ENCODE results near the gene MRPS25. TPM values are rescaled to one million over a fixed set of nuclear protein-coding genes. Genes with fewer than 3 reads are reported as not detected.

MRPS25 gene
- total RNA-seq, 2 experiments from 2014 or later = 59.3 to 61.1 TPM

DNA sequence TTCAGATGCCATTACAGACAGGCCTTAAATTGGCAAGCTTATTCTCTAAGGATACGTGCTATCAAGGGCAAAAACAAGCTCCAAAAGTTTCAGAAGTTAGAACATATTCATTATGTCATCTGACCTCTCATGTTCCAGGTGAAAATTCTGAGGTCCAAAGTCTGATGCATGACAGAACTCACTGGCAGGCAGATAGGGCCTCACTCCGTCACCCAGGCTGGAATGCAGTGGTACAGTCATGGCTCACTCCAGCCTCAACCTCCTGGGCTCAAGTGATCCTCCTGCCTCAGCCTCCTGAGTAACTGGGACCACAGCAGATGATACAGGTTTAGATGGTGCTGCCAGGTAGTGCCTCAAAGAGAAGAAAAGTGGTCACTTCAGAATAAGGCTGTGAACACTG, 15.5 kb downstream of the MRPS25 start:
- POLR2A ChIA-PET = no interaction called here
- Mint-ChIP-seq H3K27me3 (no peaks in the 10 kb centered on the region), H3K4me3 (no peak overlapping the region), H3K27ac (no peak overlapping the region), H3K9me3 (no peaks in the 10 kb centered on the region), H3K36me3 (peaks cover 23% of the 10 kb centered on the region), H3K4me1 (peaks cover 12% of the 10 kb centered on the region)
- DNase-seq (no peak), ATAC-seq (ENCODE audit: low read depth) (no peak)

DNA sequence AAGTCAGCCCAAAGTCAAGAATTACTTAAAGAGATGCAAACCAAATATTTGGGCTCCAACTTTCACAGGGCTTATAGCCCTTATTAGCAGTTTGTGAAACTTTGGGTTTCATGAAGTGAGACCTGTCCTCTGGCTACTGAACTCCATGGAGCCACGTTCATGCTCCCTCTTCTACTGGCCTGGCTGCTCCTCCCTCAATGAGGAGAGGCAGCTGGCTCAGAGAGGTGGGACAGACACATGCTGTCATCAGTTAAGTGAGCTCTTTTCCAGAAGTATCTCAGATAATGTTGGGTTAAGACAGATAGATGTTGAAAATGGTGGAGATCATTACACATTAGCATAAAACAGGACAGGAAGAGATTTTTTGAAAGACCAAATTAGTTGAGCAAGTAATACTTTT, 19.4 kb downstream of the MRPS25 start:
- POLR2A ChIA-PET = no interaction called here
- H3K36me3 Mint-ChIP-seq = peaks cover 23% of the 10 kb centered on the region
- peaks cover 19% of the 10 kb centered on the region for H3K4me1 Mint-ChIP-seq
- no peak overlapping the region for H3K4me3 Mint-ChIP-seq
- no peak for ATAC-seq (ENCODE audit: low read depth)
- no peaks in the 10 kb centered on the region for H3K27me3 Mint-ChIP-seq
- H3K27ac Mint-ChIP-seq = no peak overlapping the region
- no peaks in the 10 kb centered on the region for H3K9me3 Mint-ChIP-seq
- no peak for DNase-seq

DNA sequence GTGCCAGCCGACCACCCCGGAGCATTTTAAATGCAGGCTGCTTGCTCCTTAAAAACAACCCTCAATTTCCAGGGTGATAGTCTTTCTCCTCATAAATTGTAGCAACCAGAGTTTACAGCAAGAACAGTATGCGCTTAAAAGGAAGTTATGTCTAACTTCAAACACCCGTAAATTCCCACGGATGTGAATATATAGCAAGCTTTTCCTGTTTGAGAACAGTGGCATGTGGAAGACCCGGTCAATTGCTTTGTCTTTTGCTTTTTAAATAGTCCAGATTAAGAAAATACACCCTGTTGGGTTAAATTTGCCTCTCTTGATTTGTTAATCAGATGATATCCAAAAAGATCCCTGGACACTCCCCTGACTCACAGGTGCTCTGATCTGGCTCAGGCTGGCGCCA, 20.8 kb downstream of the MRPS25 start:
- DNase-seq (no peak), ATAC-seq (ENCODE audit: low read depth) (no peak)
- Mint-ChIP-seq H3K27me3 (no peaks in the 10 kb centered on the region), H3K9me3 (no peaks in the 10 kb centered on the region), H3K4me1 (peaks cover 19% of the 10 kb centered on the region), H3K4me3 (no peak overlapping the region), H3K27ac (peak overlapping the region; percentile 66), H3K36me3 (peaks cover 24% of the 10 kb centered on the region)
- POLR2A ChIA-PET = no interaction called here

DNA sequence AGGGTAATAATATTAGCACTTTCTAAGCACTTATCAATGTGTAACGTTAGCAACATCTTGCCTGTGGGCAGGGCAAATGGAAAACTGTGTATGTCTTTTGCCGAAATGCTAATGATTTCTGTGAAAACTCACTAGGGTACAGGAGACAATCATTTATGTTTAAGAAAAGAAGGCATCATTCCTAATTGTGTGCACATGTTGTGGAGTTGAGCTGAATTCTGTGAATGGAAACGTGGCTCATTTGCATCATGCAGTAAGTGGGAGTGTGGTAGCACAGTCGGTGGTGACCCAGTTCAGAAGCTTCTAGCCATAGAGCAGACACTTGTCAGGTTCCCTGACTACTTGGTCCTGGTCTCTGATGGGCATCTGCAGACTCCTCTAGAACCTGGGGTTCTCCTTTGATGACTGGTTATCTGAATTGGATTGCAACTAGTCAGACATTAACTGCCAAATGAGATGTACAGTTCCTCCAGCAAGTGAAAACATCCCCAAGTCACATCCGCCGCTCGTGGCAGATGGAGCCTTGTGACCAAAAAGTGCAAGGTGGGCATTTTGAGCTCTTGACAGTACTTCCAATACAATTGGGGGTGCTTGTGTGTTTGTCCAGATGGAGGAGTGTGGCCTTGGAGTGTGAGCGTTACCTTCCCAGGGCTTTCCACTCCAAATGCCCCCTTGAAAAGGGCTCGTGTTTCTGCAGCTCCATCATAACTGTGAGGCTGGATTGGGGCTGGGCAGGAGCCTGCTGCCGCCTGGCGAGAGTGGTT, 21.5 kb downstream of the MRPS25 start:
- H3K4me1 Mint-ChIP-seq = peaks cover 19% of the 10 kb centered on the region
- POLR2A ChIA-PET = no interaction called here
- DNase-seq (no peak), ATAC-seq (ENCODE audit: low read depth) (no peak)
- H3K27me3 Mint-ChIP-seq = no peaks in the 10 kb centered on the region
- no peak overlapping the region for H3K4me3 Mint-ChIP-seq
- no peak overlapping the region for H3K27ac Mint-ChIP-seq
- H3K9me3 Mint-ChIP-seq = no peaks in the 10 kb centered on the region
- H3K36me3 Mint-ChIP-seq = peaks cover 25% of the 10 kb centered on the region

DNA sequence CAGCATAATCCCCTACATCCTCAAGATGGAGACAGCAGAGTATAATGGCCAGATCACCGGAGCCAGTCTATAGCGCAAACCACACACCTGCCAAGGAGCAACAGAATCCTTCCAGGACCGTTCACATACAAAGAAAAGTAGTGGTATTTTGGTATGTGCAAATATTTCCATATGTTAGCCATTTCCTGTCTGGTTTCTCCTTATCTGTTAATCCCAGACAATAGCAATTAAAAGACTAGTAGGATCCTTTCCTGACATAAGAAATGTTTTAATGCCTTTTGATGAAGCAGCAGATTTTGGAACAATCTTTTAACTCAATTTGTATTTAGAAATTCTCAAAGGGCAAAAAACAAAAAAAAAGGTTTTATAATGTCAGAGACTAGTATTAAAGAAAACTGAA, 22.2 kb downstream of the MRPS25 start:
- Mint-ChIP-seq H3K27ac (no peak overlapping the region), H3K9me3 (no peaks in the 10 kb centered on the region), H3K27me3 (no peaks in the 10 kb centered on the region), H3K36me3 (peaks cover 29% of the 10 kb centered on the region), H3K4me3 (no peak overlapping the region), H3K4me1 (peaks cover 19% of the 10 kb centered on the region)
- POLR2A ChIA-PET = no interaction called here
- DNase-seq = no peak
- no peak for ATAC-seq (ENCODE audit: low read depth)

DNA sequence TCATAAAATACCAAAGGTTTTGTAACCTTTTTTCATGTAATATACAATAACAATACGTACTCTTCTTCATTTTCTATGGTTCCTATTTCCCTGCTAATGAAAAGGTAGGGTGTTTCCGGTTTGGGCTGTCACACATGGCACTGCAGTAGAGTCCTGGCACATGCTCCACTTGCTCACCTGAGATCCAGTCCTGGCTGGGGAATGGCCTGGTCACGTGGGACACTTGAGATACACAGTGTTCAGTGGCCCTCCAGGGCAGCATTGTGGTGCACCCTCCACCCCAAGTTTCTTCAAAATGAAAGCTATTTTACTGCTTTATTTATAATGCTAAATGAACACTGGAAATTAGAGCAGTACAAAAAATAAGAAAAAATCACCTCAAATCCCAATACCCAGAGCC, 23.2 kb downstream of the MRPS25 start:
- H3K4me1 Mint-ChIP-seq = peaks cover 19% of the 10 kb centered on the region
- ATAC-seq (ENCODE audit: low read depth) (no peak), DNase-seq (no peak)
- H3K4me3 Mint-ChIP-seq = no peak overlapping the region
- H3K27me3 Mint-ChIP-seq = no peaks in the 10 kb centered on the region
- H3K27ac Mint-ChIP-seq = peak overlapping the region; percentile 34
- peaks cover 28% of the 10 kb centered on the region for H3K36me3 Mint-ChIP-seq
- no peaks in the 10 kb centered on the region for H3K9me3 Mint-ChIP-seq
- POLR2A ChIA-PET = no interaction called here

DNA sequence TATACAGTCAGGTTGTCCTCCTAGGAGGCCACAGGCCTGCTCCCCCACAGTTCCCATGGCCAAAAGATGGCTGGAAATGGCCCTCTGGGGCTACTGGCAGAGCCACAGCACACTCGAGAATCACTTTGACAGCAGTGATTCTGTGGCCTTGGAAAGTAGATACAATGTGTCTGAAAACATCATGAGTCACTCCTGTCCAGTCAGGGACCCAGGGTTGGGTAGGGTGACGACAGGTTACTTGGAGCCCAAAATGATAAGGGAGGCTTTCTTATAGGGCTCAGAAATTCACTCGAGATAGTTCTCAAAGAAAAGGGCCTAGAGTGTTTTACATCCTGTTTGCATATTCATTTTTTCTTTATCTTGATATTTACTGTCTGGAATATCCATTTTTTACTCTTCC, 24.3 kb downstream of the MRPS25 start:
- peaks cover 20% of the 10 kb centered on the region for H3K36me3 Mint-ChIP-seq
- no peak for DNase-seq

DNA sequence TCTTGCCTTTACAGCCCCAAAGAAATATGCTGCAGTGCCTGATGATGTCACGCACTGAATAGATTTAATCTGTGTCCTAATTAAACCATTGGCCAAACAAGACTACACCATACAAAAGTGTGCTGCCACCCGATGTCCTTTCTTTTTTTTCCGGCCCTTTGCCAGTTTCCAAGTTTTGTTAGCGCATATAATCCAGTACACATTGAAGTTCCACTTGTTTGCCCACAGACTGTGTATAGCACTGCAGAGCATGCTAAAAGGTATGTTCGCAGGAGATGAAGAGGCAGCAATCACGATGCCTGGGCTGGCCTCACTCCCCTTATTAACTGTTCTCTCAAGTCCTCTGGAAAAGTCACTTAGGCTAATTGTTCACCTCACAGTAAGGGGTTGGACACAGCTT, 26.8 kb downstream of the MRPS25 start:
- DNase-seq = no peak
- Mint-ChIP-seq H3K4me3 (no peak overlapping the region), H3K36me3 (peaks cover 21% of the 10 kb centered on the region), H3K27me3 (no peaks in the 10 kb centered on the region), H3K4me1 (peaks cover 1% of the 10 kb centered on the region), H3K27ac (no peak overlapping the region), H3K9me3 (no peaks in the 10 kb centered on the region)
- POLR2A ChIA-PET = no interaction called here
- no peak for ATAC-seq (ENCODE audit: low read depth)

More for the DNA sequence above, 24.3 kb downstream of the MRPS25 start:
- ATAC-seq (ENCODE audit: low read depth) = no peak
- POLR2A ChIA-PET = no interaction called here
- no peaks in the 10 kb centered on the region for H3K9me3 Mint-ChIP-seq
- no peaks in the 10 kb centered on the region for H3K27me3 Mint-ChIP-seq
- H3K4me1 Mint-ChIP-seq = peaks cover 14% of the 10 kb centered on the region
- H3K27ac Mint-ChIP-seq = no peak overlapping the region
- H3K4me3 Mint-ChIP-seq = no peak overlapping the region

DNA sequence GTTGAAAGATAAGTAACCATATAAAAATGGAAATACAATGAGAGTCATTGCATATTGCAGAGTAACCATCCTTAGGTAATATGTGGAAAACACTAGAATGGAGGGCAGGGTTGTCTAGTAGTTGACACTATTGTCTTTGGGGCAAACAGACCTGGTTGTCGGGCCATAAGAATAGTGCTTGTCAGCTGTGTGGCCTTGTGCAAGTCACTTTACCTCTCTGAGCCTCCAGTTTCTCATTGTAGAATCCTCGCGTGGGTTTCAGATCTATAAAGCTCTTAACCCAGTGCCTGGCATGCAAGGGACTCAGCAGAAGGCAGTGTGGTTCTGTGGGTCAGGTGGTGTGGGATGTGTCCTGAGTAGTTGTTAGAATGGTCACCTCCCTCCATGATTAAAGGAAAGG, 32.0 kb downstream of the MRPS25 start:
- no peaks in the 10 kb centered on the region for H3K9me3 Mint-ChIP-seq
- H3K36me3 Mint-ChIP-seq = peaks cover 20% of the 10 kb centered on the region
- no peak overlapping the region for H3K27ac Mint-ChIP-seq
- POLR2A ChIA-PET = interaction anchor here (0.6 kb wide), 1 partner anchor 9 kb away, joined by 5 read pairs; no protein-coding TSS in a partner anchor
- ATAC-seq (ENCODE audit: low read depth) = no peak
- H3K4me3 Mint-ChIP-seq = no peak overlapping the region
- DNase-seq = no peak
- H3K27me3 Mint-ChIP-seq = no peaks in the 10 kb centered on the region
- H3K4me1 Mint-ChIP-seq = no peaks in the 10 kb centered on the region

DNA sequence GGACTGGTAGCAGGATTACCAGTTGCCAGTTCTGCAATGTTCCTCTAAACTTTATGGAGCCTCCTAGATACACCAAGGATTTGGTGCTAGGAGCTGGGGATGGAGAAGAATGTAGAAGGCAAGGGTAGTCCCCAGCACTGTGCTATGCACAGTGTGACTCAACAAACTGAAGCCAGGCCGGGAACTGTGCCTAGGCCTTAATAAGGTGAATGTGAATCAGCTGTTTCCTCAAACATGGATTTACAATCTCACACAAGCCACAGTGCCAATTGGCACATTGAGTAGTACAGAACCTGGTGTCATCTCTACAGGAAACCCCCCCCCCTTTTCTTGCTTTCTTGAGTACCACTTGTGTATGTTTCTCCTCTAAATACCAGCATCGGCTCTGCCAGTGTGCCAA, 32.5 kb downstream of the MRPS25 start:
- H3K27me3 Mint-ChIP-seq = no peaks in the 10 kb centered on the region
- no peak for ATAC-seq (ENCODE audit: low read depth)
- H3K4me1 Mint-ChIP-seq = no peaks in the 10 kb centered on the region
- POLR2A ChIA-PET = no interaction called here
- no peaks in the 10 kb centered on the region for H3K9me3 Mint-ChIP-seq
- H3K4me3 Mint-ChIP-seq = no peak overlapping the region
- peaks cover 16% of the 10 kb centered on the region for H3K36me3 Mint-ChIP-seq
- DNase-seq = no peak
- H3K27ac Mint-ChIP-seq = no peak overlapping the region

DNA sequence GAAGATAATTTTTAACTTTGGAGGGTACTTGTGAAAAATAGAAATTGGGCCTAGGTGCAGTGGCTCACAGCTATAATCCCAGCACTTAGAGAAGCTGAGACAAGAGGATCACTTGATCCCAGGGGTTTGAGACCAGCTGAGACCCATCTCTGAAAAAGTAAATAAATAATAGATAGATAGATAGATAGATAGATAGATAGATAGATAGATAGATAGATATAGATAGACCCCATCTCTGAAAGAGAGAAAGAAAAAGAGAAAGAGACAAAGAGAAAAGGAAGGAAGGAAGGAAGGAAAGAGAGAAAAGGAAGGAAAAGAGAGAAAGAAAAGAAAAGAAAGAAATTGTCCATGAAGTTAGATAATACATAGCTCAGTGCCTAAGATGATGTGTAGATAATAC, 35.5 kb downstream of the MRPS25 start:
- no peak for ATAC-seq (ENCODE audit: low read depth)
- Mint-ChIP-seq H3K36me3 (peaks cover 31% of the 10 kb centered on the region), H3K27me3 (no peaks in the 10 kb centered on the region), H3K9me3 (no peaks in the 10 kb centered on the region), H3K4me1 (no peaks in the 10 kb centered on the region), H3K27ac (no peak overlapping the region), H3K4me3 (no peak overlapping the region)
- DNase-seq = no peak
- POLR2A ChIA-PET = interaction anchor here (1.5 kb wide), 1 partner anchor 36 kb away, joined by 5 read pairs; the partner anchor contains the start of gene MRPS25

DNA sequence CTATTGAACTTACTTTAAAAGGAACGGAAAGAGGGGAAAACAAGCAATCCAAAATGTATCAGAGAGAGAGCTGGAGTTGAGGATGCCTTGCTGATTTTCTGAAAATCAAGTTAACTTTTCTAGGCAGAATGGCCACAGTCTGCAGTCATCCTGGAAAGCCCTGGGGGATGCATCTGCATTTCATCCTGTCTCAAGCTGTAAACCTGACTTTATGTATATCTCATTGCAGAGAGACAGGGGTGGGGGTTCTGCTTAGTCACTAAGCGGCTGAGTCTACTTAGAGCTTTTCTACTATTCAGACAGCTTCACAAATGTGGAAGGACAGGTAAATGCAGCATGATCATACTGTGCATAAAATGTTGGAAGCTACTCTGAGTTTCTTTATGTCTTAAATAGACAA, 41.4 kb downstream of the MRPS25 start:
- ATAC-seq (ENCODE audit: low read depth) (no peak), DNase-seq (no peak)
- H3K9me3 Mint-ChIP-seq = no peaks in the 10 kb centered on the region
- H3K36me3 Mint-ChIP-seq = peaks cover 29% of the 10 kb centered on the region
- POLR2A ChIA-PET = no interaction called here
- peaks cover 3% of the 10 kb centered on the region for H3K4me1 Mint-ChIP-seq
- H3K27me3 Mint-ChIP-seq = no peaks in the 10 kb centered on the region
- H3K4me3 Mint-ChIP-seq = no peak overlapping the region
- H3K27ac Mint-ChIP-seq = no peak overlapping the region

DNA sequence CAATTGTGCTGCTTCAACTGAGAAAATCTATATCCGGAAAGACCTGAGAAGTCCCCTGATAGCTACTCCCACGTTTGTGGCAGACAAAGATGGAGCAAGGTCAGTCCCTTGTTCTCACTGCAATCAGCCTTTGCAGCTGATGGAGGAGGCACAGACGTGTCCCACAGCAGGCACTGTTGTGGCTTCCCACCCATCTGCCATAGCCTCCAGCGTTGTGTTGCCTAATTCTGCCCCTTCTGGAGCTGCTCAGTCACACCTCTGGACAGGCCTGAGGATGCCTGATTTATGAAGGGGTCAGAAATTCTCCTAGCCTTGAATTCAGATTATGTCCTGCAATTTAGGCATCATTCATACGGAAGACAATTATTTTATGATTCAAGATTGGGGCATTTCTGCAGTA, 41.9 kb downstream of the MRPS25 start:
- Mint-ChIP-seq H3K36me3 (peaks cover 28% of the 10 kb centered on the region), H3K27ac (no peak overlapping the region), H3K4me1 (peaks cover 3% of the 10 kb centered on the region), H3K4me3 (no peak overlapping the region), H3K9me3 (no peaks in the 10 kb centered on the region), H3K27me3 (no peaks in the 10 kb centered on the region)
- DNase-seq (no peak), ATAC-seq (ENCODE audit: low read depth) (no peak)
- POLR2A ChIA-PET = no interaction called here

DNA sequence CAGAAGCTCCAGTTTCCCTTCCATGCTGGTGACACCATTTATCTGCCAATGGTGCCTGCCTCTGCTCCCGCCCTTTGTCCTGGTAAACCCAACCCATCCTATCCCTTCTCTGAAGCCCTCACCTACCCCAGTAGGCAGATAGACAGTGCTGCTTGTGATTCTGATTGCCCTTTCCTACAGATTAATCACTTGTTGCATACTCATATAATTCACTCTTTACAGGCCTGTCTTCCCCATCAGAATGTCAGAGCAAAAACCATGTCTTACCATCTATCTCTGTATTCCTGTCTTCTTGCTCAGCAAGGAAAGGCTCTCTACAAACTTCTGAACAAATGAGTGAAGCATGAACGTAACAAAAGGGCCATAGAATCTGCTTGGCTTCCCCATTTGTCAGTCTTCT, 47.9 kb downstream of the MRPS25 start:
- Mint-ChIP-seq H3K27ac (no peak overlapping the region), H3K4me3 (no peak overlapping the region), H3K4me1 (no peaks in the 10 kb centered on the region), H3K27me3 (no peaks in the 10 kb centered on the region), H3K9me3 (no peaks in the 10 kb centered on the region), H3K36me3 (peaks cover 28% of the 10 kb centered on the region)
- POLR2A ChIA-PET = no interaction called here
- ATAC-seq (ENCODE audit: low read depth) (no peak), DNase-seq (no peak)

All from activated naive CD8-positive, alpha-beta T cell treated with anti-CD3 and anti-CD28 coated beads, Interleukin-2, amount 10 ng/mL, durations not matched to agents 7 days and 5 days (primary cell).